Adipose tissue (tissue), 3 donors: Measurements from ENCODE around the gene TMTC3. TPM values are rescaled to one million over a fixed set of nuclear protein-coding genes. Genes with fewer than 3 reads are reported as not detected.
"Not testable (repeated sequence)": the region's sequence is repeated elsewhere in the genome, so short reads cannot be mapped to it uniquely, and the experiment has no call there.

Experiments used
- H3K27ac ChIP-seq: one replicate; pipeline ENCODE4 v1.5.1; 2013; ENCODE audit warnings: low read depth, low read length
- WGBS, 3 donors: extraction: QIAGEN DNeasy Blood & Tissue Kit; methylation state at CpG; one replicate each; pipeline ENCODE4 v1.1.7; 2013; 5-methylcytosine and 5-hydroxymethylcytosine counted together
- polyA plus RNA-seq, 3 donors: library from polyadenylated mRNA; stranded (reverse); fragments of 200-250 nt; gene quantifications; one replicate each; pipeline ENCODE4 v1.2.3, GENCODE V29; 2013
- donor health status: healthy with polysubstance abuse.
- donor health status: Bipolar disorder and iron deficiency.
- donor health status: healthy.

The TMTC3 gene
- 1 to 10 TPM; 1.3 to 2.4 (median 2.1) TPM for polyA plus RNA-seq

- 0% methylated on average over 47 to 49 of the region's 49 CpGs for WGBS, 3 donors
Measured at GRCh38 chr12:88141774-88142609, at the start of gene TMTC3, which contains the start of gene CEP290. TSS of gene TMTC3 (plus strand) at chr12:88142307. CDS start at chr12:88148316, 6,009 bp downstream. TSS of gene CEP290 (minus strand) at chr12:88142088. CDS start at chr12:88141307, 781 bp downstream.

DNA sequence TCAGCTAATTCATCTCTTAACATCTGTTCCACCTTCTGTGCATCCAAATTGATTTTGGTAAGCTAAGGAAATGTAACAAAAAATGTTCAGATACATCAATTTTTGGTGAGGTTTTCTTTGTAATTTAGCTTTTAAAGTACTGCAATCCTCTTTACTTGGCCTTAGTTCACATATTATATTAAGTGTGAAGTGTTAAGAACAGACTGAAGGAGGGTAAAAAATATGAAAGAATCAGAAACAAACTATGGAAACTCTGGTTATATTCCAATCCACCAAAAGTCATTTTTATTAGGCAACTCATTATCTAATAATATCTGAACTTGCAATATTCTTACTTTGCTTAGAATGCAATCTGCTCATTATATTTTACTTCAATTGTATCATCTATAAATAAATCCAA, 49.3 kb upstream of the TMTC3 start:
- H3K27ac ChIP-seq: no peak overlapping the region

More at GRCh38 chr12:88141774-88142609, at the start of gene TMTC3, which contains the start of gene CEP290:
- H3K27ac ChIP-seq: no peak within 1 kb of the TSS

DNA sequence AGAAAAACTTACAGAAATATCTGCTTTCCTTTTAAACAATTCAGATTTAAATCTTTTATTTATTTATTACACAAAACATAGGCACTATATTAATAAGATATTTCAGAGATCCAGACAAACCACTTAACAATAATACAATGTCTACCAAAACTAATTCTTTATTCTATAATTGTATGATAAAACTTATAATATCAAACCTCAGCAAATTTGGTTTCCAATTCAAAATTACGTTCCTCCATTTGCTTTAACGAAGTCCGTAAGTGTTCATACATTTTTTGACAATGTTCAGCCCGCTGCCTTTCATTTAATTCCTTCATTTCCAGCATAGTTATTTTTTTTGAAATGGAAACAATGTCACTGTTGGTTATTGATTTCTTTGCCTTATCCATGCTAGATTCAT, 48.5 kb upstream of the TMTC3 start:
- no peak overlapping the region for H3K27ac ChIP-seq
- 98 to 99% (median 98%) methylated on average over 4 of the region's 4 CpGs for WGBS, 3 donors

DNA sequence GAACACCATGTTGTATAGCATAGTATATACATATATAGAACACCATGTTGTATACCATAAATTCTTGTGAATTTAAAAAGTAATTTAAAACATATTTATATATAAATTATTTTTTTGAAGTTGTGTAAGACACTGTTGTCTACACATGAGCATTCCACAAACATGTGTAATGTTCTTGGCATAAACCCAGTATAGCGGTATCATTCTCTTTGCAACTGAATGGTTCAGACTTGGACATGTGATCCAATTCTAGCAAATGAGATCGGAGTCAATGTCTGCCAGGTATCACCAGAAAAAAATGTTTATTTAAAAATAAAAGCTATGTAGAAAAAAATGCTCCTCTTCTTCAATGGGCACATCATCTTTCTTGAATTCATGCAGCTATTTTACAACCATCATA, 34.1 kb upstream of the TMTC3 start:
- H3K27ac ChIP-seq: no peak overlapping the region
- 93 to 99% (median 95%) methylated on average over 2 of the region's 2 CpGs for WGBS, 3 donors

DNA sequence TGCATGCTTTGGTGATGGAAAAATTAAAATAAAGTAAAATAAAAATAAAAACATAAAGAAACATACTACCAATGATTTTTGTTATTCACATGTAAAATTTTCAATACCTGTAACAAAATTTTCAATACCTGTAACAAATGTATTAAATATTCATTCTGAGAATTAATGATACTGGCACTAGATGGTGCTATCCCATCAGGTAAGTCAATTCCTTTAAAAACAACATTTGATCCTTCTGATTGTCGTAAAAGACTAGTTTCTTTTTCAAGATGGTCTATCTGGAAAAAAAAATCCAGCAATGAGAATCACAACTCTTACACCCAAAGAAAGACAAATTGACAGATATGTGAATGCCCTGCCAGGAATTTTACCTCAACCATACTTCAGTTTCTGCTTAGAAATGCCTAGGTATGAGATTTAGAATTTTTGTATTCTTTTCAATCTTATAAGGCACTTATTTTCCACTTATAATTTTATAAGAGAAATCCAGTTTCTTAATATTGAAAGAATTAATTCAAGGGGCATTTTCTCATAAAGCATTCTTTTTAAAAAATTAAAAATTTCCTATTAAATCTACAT, 30.9 kb upstream of the TMTC3 start:
- WGBS, 3 donors: 15 to 38% (median 16%) methylated on average over 1 of the region's 1 CpG
- no peak overlapping the region for H3K27ac ChIP-seq

DNA sequence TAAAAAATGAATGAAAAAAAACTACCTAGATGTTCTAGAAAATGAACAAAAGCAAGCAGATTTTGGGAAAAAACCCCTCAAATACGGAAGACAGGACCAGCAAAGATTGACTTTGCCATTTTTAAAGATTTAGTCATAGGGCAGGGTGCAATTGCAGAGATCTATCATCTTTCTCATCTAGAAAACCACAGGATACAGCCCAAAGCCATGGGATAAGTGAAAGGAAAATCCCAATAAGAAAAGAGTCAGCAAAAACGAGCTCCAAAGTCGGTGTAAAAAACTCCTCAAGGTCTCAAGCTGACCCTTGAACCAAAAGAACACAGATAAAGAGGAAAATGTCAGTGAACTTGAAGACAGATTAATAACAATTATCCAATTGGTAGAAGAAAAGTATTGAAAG, 28.2 kb upstream of the TMTC3 start:
- H3K27ac ChIP-seq: no peak overlapping the region
- 42 to 50% (median 48%) methylated on average over 3 of the region's 3 CpGs for WGBS, 3 donors

DNA sequence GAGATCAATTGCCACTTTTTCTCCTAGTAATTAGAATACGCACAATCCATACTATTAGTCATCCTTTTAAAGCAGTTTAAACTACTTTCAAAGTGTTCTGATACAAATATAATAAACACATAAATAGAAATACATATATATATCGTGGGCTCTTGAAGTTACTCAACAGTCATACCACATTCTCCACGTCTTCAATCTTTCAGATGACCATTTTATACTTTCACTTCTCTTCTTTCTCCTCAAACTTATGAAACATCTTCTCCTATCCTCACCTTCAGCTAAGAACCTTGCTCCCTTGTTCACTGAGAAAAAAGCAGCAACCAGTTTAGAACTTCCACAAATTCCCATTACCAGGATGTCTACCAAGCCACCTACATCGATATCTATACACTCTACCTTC, 19.4 kb upstream of the TMTC3 start:
- WGBS, 3 donors: 63 to 83% (median 64%) methylated on average over 4 of the region's 4 CpGs

GRCh38 chr12:88127099-88127498, 15.0 kb upstream of the TMTC3 start:
- H3K27ac ChIP-seq: no peak overlapping the region
- WGBS, 3 donors: 94 to 98% (median 96%) methylated on average over 3 of the region's 3 CpGs

More for the DNA sequence above, 19.4 kb upstream of the TMTC3 start:
- no peak overlapping the region for H3K27ac ChIP-seq

DNA sequence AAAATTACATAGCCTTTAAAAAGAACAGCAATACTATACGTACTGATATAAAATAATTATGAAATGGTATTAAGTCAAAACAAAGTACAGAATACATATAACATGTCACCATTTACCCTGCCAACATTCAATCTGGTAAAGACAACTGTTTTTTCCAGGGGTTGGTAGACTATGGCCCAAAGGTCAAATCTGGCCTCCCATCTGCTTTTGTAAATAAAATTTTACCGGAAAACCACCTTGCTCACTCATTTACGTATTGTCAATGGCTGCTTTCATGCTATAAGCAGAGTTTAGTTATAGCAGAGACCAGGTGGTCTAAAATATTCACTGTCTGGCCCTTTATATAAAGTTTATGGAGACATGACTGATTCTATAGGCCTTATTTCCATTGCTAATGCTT, 14.3 kb upstream of the TMTC3 start:
- 96 to 98% (median 97%) methylated on average over 3 of the region's 3 CpGs for WGBS, 3 donors
- no peak overlapping the region for H3K27ac ChIP-seq

- H3K27ac ChIP-seq: no peak overlapping the region
Measured at GRCh38 chr12:88132392-88132791, 9.7 kb upstream of the TMTC3 start.

GRCh38 chr12:88133181-88133580, 8.9 kb upstream of the TMTC3 start:
- H3K27ac ChIP-seq: not testable (repeated sequence)
- 94 to 95% (median 95%) methylated on average over 2 of the region's 2 CpGs for WGBS, 3 donors

DNA sequence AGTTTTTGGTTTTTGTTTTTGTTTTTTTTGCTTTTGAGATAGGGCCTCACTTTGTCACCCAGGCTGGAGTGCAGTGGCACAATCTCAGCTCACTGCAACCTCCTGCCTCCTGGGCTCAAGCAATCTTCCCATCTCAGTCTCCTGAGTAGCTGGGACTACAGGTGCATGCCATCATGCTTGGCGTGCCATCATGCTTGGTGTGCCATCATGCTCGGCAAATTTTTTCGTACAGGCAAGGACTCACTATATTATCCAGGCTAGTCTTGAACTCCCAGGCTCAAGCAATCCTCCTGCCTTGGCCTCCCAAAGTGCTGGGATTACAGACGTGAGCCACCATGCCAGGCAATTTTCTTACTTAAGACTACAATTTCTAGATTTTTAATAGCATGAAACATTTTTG, 2.4 kb upstream of the TMTC3 start:
- 97 to 99% (median 97%) methylated on average over 4 of the region's 4 CpGs for WGBS, 3 donors
- H3K27ac ChIP-seq: not testable (repeated sequence)

DNA sequence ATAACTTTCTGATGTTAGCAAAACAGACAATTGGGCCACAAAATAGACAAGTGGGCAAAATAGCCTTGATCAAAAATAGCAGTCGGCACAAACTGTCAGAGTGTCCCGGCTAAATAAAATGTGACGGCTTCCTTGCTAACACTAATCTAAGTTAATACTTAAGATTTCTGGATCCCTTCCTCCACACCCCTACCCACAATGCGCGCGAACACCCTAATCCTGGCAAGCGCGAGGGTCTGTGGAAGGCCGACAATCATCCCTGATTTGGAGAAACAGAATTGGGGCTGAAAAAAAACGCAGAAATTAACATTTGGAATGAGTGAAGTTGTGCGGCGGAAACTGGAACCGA, 708 bp upstream of the TMTC3 start:
- no peak overlapping the region for H3K27ac ChIP-seq
- 3 to 8% (median 6%) methylated on average over 13 of the region's 13 CpGs for WGBS, 3 donors

- 0 to 1% (median 0%) methylated on average over 18 of the region's 18 CpGs for WGBS, 3 donors
- no peak overlapping the region for H3K27ac ChIP-seq
Measured at GRCh38 chr12:88142610-88142991, 494 bp downstream of the TMTC3 start.

DNA sequence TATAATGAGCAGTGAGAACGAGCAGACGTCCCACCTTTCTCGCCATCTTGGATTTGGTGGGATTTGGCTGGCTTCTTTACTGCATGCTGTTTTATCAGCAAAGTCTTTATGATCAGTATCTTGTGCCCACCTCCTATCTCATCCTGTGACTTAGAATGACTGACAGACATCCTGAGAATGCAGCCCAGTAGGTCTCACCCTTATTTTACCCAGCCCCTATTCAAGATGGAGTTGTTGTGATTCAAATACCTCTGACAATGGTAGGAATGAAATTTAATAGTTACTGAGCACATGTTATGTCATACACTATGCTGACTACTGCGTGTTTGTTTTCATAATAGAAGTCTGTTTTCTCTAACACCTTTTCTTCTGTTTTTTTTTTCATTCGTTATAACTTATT, 1.9 kb downstream of the TMTC3 start:
- WGBS, 3 donors: 94 to 96% (median 96%) methylated on average over 5 of the region's 5 CpGs
- H3K27ac ChIP-seq: no peak overlapping the region

DNA sequence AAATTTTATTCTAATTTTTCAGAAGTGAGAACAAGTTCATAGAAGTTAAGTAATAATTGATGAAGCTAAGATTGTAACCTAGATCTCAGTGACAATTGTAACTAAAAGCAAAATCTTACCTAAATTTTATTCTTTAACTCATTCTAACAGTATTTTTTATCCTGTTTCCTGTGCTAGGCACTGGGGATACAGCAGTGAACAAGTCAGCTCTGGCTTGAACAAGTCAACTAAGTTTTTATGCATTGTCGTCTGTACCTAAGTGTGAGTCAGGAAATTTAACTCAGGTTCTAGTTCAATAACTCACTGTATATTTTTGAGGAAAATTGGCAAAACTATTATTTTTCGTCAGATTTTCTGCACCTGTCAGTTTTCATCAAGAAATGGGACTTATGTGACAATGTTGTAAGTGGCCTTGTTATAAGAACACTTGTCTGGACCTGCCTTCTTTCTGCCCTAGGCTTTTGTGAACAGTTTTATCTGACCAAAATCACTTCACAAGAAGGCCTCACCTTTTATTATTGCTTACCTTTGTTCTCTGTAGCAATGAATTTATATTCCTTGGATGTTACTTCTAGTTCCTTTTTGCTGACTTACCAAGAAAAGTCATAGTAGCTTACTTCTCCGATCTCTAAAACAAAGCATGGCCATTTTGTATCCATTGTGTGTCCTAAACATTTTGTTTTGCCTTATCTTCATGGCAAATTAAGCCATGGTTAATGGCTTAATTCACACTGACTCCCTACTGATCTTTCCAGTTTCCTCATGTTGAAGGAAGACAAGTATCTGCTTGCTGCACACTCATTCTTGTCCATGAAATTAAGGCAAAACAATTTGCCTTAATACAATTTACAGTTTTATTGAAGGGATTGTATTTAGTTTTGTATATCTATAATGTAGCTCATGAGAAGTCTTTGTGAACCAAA, 2.7 kb downstream of the TMTC3 start:
- no peak overlapping the region for H3K27ac ChIP-seq
- 90 to 95% (median 94%) methylated on average over 3 of the region's 3 CpGs for WGBS, 3 donors

GRCh38 chr12:88145567-88146505, 3.7 kb downstream of the TMTC3 start:
- H3K27ac ChIP-seq: no peak overlapping the region
- 77 to 85% (median 85%) methylated on average over 5 of the region's 5 CpGs for WGBS, 3 donors

DNA sequence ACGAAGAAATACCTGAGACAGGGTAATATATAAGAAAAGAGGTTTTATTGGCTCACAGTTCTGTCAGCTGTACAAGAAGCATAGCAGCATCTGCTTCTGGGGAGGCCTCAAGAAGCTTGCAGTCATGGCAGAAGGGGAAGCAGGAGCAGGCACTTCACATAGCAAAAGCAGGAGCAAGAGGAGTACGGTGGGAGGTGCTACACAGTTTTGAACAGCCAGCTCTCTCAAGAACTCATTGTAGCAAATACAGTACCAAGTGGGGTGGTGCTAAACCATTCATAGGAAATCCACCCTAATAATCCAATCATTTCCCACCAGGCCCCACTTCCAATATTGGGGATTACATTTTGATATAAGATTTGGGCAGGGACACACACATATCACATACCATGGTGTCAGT, 8.0 kb downstream of the TMTC3 start:
- 94 to 99% (median 94%) methylated on average over 2 of the region's 2 CpGs for WGBS, 3 donors

More for the DNA sequence above, 8.0 kb downstream of the TMTC3 start:
- no peak overlapping the region for H3K27ac ChIP-seq
